Measurements from ENCODE around the gene RASD2.
"Not testable (repeated sequence)": the region's sequence is repeated elsewhere in the genome, so short reads cannot be mapped to it uniquely, and the experiment has no call there.

Gene RASD2

GRCh38 chr22:35507851-35508250 is 32.8 kb upstream of the RASD2 start:
- not testable (repeated sequence) for H3K27me3 ChIP-seq (ENCODE audit: control insufficient read depth, insufficient read depth, low read length); H3K9ac ChIP-seq (ENCODE audit: low read length); H3K4me3 ChIP-seq (ENCODE audit: low read depth, low read length); H3K27ac ChIP-seq (ENCODE audit: low read depth, low read length); H3K36me3 ChIP-seq (ENCODE audit: control insufficient read depth, insufficient read depth, low read length); H3K9me3 ChIP-seq (ENCODE audit: control insufficient read depth, insufficient read depth, low read depth, low read length)
- H3K4me1 ChIP-seq (ENCODE audit: control insufficient read depth, insufficient read depth, low read length) = peaks cover 14% of the 10 kb centered on the region

- H3K9me3 ChIP-seq (ENCODE audit: control insufficient read depth, insufficient read depth, low read depth, low read length) = no peaks in the 10 kb centered on the region
- no peak overlapping the region for H3K4me3 ChIP-seq (ENCODE audit: low read depth, low read length)
- peaks cover 14% of the 10 kb centered on the region for H3K4me1 ChIP-seq (ENCODE audit: control insufficient read depth, insufficient read depth, low read length)
- no peaks in the 10 kb centered on the region for H3K36me3 ChIP-seq (ENCODE audit: control insufficient read depth, insufficient read depth, low read length)
- H3K27me3 ChIP-seq (ENCODE audit: control insufficient read depth, insufficient read depth, low read length) = 0 out of 2 replicates have a peak, but pooled peaks cover 7% of the 10 kb centered on the region
- H3K9ac ChIP-seq (ENCODE audit: low read length) = no peak overlapping the region
- H3K27ac ChIP-seq (ENCODE audit: low read depth, low read length) = no peak overlapping the region
These were observed 31.2 kb upstream of the RASD2 start for GRCh38 chr22:35509451-35509850.

- no peak overlapping the region for H3K9ac ChIP-seq (ENCODE audit: low read length)
- no peak overlapping the region for H3K27ac ChIP-seq (ENCODE audit: low read depth, low read length)
- peaks cover 14% of the 10 kb centered on the region for H3K4me1 ChIP-seq (ENCODE audit: control insufficient read depth, insufficient read depth, low read length)
- no peak overlapping the region for H3K4me3 ChIP-seq (ENCODE audit: low read depth, low read length)
- 0 out of 2 replicates have a peak, but pooled peaks cover 7% of the 10 kb centered on the region for H3K27me3 ChIP-seq (ENCODE audit: control insufficient read depth, insufficient read depth, low read length)
- no peaks in the 10 kb centered on the region for H3K9me3 ChIP-seq (ENCODE audit: control insufficient read depth, insufficient read depth, low read depth, low read length)
- no peaks in the 10 kb centered on the region for H3K36me3 ChIP-seq (ENCODE audit: control insufficient read depth, insufficient read depth, low read length)
These were observed 30.7 kb upstream of the RASD2 start for GRCh38 chr22:35509960-35510359.

GRCh38 chr22:35510481-35510934 is 30.1 kb upstream of the RASD2 start:
- Histone ChIP-seq H3K27me3 (ENCODE audit: control insufficient read depth, insufficient read depth, low read length) (0 out of 2 replicates have a peak, but pooled peaks cover 7% of the 10 kb centered on the region), H3K27ac (ENCODE audit: low read depth, low read length) (no peak overlapping the region), H3K4me1 (ENCODE audit: control insufficient read depth, insufficient read depth, low read length) (peaks cover 14% of the 10 kb centered on the region)

GRCh38 chr22:35510951-35511350 is 29.7 kb upstream of the RASD2 start:
- Histone ChIP-seq H3K36me3 (ENCODE audit: control insufficient read depth, insufficient read depth, low read length) (no peaks in the 10 kb centered on the region), H3K4me1 (ENCODE audit: control insufficient read depth, insufficient read depth, low read length) (peaks cover 14% of the 10 kb centered on the region), H3K4me3 (ENCODE audit: low read depth, low read length) (no peak overlapping the region), H3K9me3 (ENCODE audit: control insufficient read depth, insufficient read depth, low read depth, low read length) (no peaks in the 10 kb centered on the region), H3K9ac (ENCODE audit: low read length) (no peak overlapping the region), H3K27ac (ENCODE audit: low read depth, low read length) (no peak overlapping the region), H3K27me3 (ENCODE audit: control insufficient read depth, insufficient read depth, low read length) (0 out of 2 replicates have a peak, but pooled peaks cover 7% of the 10 kb centered on the region)

More at GRCh38 chr22:35510481-35510934, 30.1 kb upstream of the RASD2 start:
- H3K4me3 ChIP-seq (ENCODE audit: low read depth, low read length) = no peak overlapping the region
- H3K9me3 ChIP-seq (ENCODE audit: control insufficient read depth, insufficient read depth, low read depth, low read length) = no peaks in the 10 kb centered on the region
- H3K9ac ChIP-seq (ENCODE audit: low read length) = no peak overlapping the region
- no peaks in the 10 kb centered on the region for H3K36me3 ChIP-seq (ENCODE audit: control insufficient read depth, insufficient read depth, low read length)

GRCh38 chr22:35514366-35514765 is 26.3 kb upstream of the RASD2 start:
- Histone ChIP-seq H3K36me3 (ENCODE audit: control insufficient read depth, insufficient read depth, low read length) (no peaks in the 10 kb centered on the region), H3K9ac (ENCODE audit: low read length) (no peak overlapping the region), H3K27me3 (ENCODE audit: control insufficient read depth, insufficient read depth, low read length) (peaks cover 10% of the 10 kb centered on the region; the same call in 1 of the 2 replicates), H3K4me3 (ENCODE audit: low read depth, low read length) (no peak overlapping the region), H3K4me1 (ENCODE audit: control insufficient read depth, insufficient read depth, low read length) (peaks cover 25% of the 10 kb centered on the region), H3K27ac (ENCODE audit: low read depth, low read length) (no peak overlapping the region), H3K9me3 (ENCODE audit: control insufficient read depth, insufficient read depth, low read depth, low read length) (no peaks in the 10 kb centered on the region)

GRCh38 chr22:35515952-35516351 is 24.7 kb upstream of the RASD2 start:
- not testable (repeated sequence) for H3K4me3 ChIP-seq (ENCODE audit: low read depth, low read length); H3K27ac ChIP-seq (ENCODE audit: low read depth, low read length); H3K9ac ChIP-seq (ENCODE audit: low read length); H3K9me3 ChIP-seq (ENCODE audit: control insufficient read depth, insufficient read depth, low read depth, low read length); H3K36me3 ChIP-seq (ENCODE audit: control insufficient read depth, insufficient read depth, low read length); H3K27me3 ChIP-seq (ENCODE audit: control insufficient read depth, insufficient read depth, low read length)
- peaks cover 17% of the 10 kb centered on the region for H3K4me1 ChIP-seq (ENCODE audit: control insufficient read depth, insufficient read depth, low read length)

- H3K27me3 ChIP-seq (ENCODE audit: control insufficient read depth, insufficient read depth, low read length) = peaks cover 13% of the 10 kb centered on the region; the same call in 1 of the 2 replicates
- no peak overlapping the region for H3K27ac ChIP-seq (ENCODE audit: low read depth, low read length)
- H3K9ac ChIP-seq (ENCODE audit: low read length) = no peak overlapping the region
- no peaks in the 10 kb centered on the region for H3K9me3 ChIP-seq (ENCODE audit: control insufficient read depth, insufficient read depth, low read depth, low read length)
- peaks cover 11% of the 10 kb centered on the region; the same call in 1 of the 2 replicates for H3K4me1 ChIP-seq (ENCODE audit: control insufficient read depth, insufficient read depth, low read length)
- H3K4me3 ChIP-seq (ENCODE audit: low read depth, low read length) = no peak overlapping the region
- H3K36me3 ChIP-seq (ENCODE audit: control insufficient read depth, insufficient read depth, low read length) = no peaks in the 10 kb centered on the region
These were observed 23.9 kb upstream of the RASD2 start for GRCh38 chr22:35516723-35517122.

GRCh38 chr22:35517207-35517606 is 23.4 kb upstream of the RASD2 start:
- H3K4me3 ChIP-seq (ENCODE audit: low read depth, low read length) = no peak overlapping the region
- no peak overlapping the region for H3K27ac ChIP-seq (ENCODE audit: low read depth, low read length)
- peaks cover 14% of the 10 kb centered on the region; the same call in 1 of the 2 replicates for H3K27me3 ChIP-seq (ENCODE audit: control insufficient read depth, insufficient read depth, low read length)
- no peaks in the 10 kb centered on the region for H3K36me3 ChIP-seq (ENCODE audit: control insufficient read depth, insufficient read depth, low read length)
- no peaks in the 10 kb centered on the region for H3K9me3 ChIP-seq (ENCODE audit: control insufficient read depth, insufficient read depth, low read depth, low read length)
- H3K4me1 ChIP-seq (ENCODE audit: control insufficient read depth, insufficient read depth, low read length) = peaks cover 11% of the 10 kb centered on the region; the same call in 1 of the 2 replicates
- H3K9ac ChIP-seq (ENCODE audit: low read length) = no peak overlapping the region

GRCh38 chr22:35517769-35518530 is 22.7 kb upstream of the RASD2 start:
- Histone ChIP-seq H3K27me3 (ENCODE audit: control insufficient read depth, insufficient read depth, low read length) (peaks cover 15% of the 10 kb centered on the region; the same call in 1 of the 2 replicates), H3K4me3 (ENCODE audit: low read depth, low read length) (no peak overlapping the region), H3K9ac (ENCODE audit: low read length) (no peak overlapping the region), H3K36me3 (ENCODE audit: control insufficient read depth, insufficient read depth, low read length) (no peaks in the 10 kb centered on the region), H3K4me1 (ENCODE audit: control insufficient read depth, insufficient read depth, low read length) (peaks cover 11% of the 10 kb centered on the region; the same call in 1 of the 2 replicates), H3K27ac (ENCODE audit: low read depth, low read length) (no peak overlapping the region), H3K9me3 (ENCODE audit: control insufficient read depth, insufficient read depth, low read depth, low read length) (no peaks in the 10 kb centered on the region)

- H3K4me3 ChIP-seq (ENCODE audit: low read depth, low read length) = no peak overlapping the region
- H3K4me1 ChIP-seq (ENCODE audit: control insufficient read depth, insufficient read depth, low read length) = peaks cover 11% of the 10 kb centered on the region; the same call in 1 of the 2 replicates
- no peaks in the 10 kb centered on the region for H3K9me3 ChIP-seq (ENCODE audit: control insufficient read depth, insufficient read depth, low read depth, low read length)
- no peaks in the 10 kb centered on the region for H3K36me3 ChIP-seq (ENCODE audit: control insufficient read depth, insufficient read depth, low read length)
- no peak overlapping the region for H3K9ac ChIP-seq (ENCODE audit: low read length)
- H3K27ac ChIP-seq (ENCODE audit: low read depth, low read length) = no peak overlapping the region
- peaks cover 11% of the 10 kb centered on the region; the same call in 1 of the 2 replicates for H3K27me3 ChIP-seq (ENCODE audit: control insufficient read depth, insufficient read depth, low read length)
These were observed 21.8 kb upstream of the RASD2 start for GRCh38 chr22:35518811-35519210.

All from HUES6 (cell line).